Dermis microvascular lymphatic vessel endothelial cell (primary cell): Measurements from ENCODE around the gene FAM83D. TPM values are rescaled to one million over a fixed set of nuclear protein-coding genes. Genes with fewer than 3 reads are reported as not detected.

Experiments used
- DNase-seq, 2 donors: peaks; one replicate each; pipeline versions ENCODE4 v3.0.0 to v3.0.0-alpha.2; 2010; ENCODE audit warnings: low read depth in 2 of 2
- total RNA-seq: library from RNA; depleted of rRNA; stranded (reverse); fragments of >200 nt; gene quantifications from 2 replicates; pipeline ENCODE4 v1.2.1, GENCODE V29; 2014

Gene FAM83D
- total RNA-seq = 22.3 and 22.6 TPM in 2 replicates

- peak; percentile 97 to 99 for DNase-seq
Measured at GRCh38 chr20:38926142-38926933, at the start of gene FAM83D. FAM83D (plus strand) TSS chr20:38926417; CDS start chr20:38926443, 26 bp downstream.

DNA sequence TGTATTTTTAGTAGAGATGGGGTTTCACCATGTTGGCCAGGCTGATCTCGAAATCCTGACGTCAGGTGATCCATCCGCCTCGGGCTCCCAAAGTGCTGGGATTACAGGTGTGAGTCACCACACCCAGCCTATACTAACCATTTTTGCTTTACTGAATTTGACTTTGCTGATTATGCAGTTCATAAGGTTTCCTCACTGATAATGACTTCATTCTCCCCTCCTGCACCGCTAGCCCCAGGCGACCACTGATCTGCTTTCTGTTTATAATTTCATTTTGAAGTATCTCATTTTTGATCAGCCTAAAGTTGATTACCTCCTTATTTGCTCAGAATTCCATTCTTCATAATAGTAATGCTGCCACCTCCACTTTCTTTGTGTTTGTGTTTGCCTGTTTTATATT, 48.7 kb upstream of the FAM83D start:
- no peak for DNase-seq

GRCh38 chr20:38878866-38879265, 47.4 kb upstream of the FAM83D start:
- DNase-seq = peak in 1 of 2 donors; percentile 36

DNA sequence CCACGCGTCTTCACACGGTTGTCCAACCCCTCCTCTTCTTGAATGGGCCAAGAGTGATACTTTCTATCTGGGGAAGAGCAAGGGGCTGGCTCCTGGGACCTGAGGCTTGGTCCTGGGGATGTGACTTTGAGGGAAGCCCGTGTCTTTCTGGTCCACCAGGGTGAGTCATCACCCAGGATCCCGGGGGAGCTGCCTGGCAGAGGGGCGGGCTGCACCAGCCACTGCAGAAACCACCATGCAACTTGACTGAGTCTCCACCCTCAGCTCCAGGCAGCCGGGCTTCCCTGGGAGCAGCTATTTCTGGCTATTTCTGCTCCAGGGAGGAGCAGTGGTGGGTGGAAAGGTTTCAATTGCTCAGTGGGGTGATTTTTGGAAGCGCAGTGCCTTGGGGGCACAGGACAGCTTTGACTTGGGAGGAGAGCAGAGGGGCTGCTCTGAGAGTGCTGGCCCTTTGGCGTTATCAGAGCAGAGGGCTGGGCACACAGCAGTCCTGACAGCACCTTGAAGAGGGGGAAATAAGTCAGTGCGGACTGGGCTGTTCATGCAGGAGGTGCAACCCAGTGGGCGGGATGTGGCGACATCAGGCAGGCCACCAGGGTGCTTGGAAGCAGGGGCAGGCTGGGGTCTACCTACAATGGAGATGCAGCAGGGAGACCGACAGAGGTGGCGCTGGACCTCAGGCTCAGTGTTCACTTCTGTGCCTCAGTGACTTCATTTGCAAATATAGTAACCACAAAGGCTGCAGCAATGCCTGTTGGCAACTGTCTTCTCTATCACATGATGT, 45.1 kb upstream of the FAM83D start:
- no peak for DNase-seq

DNA sequence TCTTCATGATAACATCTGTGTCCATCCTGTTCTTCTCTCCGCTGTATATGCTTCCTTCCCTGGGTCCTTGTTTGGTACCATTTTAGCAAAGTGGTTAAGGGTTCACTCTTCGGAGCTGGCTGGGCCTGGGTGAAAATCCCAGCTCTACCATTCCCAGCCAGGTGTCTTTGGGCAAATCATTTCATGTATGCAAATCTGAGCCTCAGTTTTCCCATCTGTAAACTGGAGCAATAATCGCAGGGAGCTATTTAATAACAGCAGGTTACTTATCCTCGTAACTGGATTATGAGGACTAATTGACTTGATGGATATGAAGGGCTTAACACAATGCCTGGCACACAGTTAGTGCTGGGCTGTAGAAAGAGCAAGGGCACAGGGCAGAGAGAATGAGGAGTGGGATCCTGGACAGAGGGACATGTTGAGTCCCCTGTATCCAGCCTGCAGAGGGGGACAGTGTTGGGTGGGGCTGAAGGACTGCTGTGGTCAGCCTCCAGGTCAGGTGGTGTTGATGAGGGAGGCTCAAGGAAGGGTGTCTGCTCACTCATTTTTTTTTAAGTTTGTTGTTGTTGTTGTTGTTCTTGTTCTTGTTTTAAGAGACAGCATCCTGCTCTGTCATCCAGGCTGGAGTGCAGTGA, 44.3 kb upstream of the FAM83D start:
- DNase-seq = no peak

- DNase-seq = no peak
Measured at GRCh38 chr20:38882600-38882999, 43.6 kb upstream of the FAM83D start.

GRCh38 chr20:38883081-38883980, 42.9 kb upstream of the FAM83D start:
- peak in 1 of 2 donors; percentile 71 for DNase-seq

DNA sequence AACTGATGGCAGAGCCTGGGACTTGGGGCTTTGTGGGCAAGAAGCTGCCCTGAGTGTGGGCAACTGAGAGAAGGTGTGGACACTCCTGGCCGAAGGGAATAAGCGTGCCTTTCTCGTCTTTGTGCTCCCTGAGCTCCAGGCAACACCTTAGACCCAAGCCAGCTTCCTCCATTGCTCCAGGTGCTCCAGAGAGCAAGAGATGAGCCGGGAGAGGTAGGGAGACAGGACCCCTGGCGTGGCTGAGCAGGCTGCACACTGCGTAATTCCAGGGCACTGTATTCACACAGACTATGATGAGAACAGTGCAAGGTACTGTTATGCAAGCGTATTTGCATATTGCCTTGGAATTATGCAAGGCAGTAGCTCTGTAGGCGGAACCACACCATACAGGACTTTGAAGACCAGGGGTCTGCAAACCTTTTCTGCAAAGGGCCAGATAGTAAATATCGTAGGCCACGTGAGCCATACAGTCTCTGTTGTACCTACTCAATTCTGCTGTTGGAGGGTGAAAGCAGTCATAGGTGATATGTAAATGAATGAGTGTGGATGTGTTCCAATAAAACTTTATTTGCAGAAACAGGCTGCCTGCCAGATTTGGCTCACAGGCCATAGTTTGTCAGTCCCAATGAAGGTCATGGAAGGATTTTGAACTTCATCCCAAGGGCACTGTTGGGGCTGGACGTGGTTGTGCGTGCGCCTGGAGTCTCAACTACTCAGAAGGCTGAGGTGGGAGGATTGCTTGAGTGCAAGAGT, 42.1 kb upstream of the FAM83D start:
- DNase-seq = no peak

DNA sequence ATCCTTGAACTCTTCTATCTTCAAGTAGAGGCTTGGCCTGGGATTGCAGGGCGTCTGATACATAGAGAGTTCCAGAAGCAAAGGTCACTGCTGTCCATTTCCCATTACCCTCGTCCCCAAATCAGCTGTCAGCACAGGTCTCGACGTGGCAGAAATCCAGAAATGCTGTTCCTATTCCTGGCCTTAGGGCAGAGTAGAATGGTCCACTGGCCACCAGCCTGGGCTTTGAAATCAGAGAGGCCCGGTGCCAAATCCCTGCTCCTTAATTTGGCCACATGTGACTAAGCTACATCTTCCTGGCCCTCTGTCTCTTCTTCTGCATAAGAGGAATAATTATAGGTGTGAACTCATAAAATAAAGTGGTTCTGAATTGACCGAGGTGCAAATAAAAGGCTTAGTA, 40.9 kb upstream of the FAM83D start:
- no peak for DNase-seq

- no peak for DNase-seq
Measured at GRCh38 chr20:38888059-38888831, 38.0 kb upstream of the FAM83D start.

GRCh38 chr20:38889050-38889449, 37.2 kb upstream of the FAM83D start:
- no peak for DNase-seq

- no peak for DNase-seq
Measured at GRCh38 chr20:38889792-38890496, 36.3 kb upstream of the FAM83D start.

DNA sequence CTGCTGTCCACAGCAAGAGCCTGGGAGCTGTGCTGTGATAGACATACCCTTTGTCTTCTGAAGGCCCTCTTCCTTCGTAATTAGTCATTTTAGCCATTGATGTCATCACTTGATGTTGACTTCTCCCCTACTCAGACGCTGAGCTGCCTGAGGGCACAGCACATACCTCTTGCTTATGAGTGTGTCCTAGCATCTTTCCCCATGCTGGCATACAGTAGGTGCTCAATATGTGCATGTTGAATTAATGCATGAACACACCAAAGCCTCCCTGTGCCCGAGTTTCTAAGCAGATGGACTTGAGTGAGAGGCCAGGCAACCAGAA, 35.8 kb upstream of the FAM83D start:
- DNase-seq = no peak

DNA sequence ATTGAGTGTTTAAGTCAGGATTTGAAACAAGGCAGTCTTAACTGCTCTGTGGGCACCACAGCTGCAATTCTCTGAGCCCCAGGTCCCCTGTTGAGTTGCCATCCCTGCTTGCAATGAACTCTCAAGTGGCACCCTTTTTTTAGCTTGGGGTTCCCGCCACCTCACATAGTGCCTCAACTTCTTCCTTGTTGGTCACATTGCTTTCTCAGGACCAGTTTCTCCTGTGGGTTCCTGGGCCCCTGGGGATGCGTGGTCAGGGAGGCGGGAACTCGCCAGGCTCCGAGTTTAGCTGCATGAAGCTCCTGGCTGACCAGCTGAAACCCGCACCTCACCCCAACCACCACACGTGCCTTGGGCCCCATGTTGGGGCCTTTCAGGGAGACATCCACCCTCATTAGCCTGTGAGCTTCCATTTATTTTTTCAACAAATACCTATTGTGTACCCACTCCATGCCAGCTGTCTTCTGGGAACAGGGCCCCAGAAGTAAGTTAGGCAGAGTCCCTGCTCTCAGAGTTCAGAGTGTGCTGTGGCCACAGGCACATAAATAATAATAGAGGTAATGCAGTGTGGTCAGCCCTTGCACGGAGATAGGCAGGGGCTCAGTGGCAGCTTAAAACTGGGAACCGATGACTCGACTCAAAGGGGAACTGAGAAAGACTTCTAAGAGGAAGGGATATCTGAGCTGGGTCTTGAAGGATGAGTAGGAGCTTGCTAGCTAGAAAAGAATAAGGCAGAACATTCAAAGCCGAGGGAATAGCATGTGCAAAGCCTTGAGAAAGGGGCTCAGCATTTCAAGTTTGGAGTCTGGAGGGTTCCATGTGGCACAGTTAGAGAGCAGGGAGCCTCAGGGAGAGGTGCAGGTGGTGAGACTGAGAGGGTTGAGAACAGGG, 33.9 kb upstream of the FAM83D start:
- no peak for DNase-seq

DNA sequence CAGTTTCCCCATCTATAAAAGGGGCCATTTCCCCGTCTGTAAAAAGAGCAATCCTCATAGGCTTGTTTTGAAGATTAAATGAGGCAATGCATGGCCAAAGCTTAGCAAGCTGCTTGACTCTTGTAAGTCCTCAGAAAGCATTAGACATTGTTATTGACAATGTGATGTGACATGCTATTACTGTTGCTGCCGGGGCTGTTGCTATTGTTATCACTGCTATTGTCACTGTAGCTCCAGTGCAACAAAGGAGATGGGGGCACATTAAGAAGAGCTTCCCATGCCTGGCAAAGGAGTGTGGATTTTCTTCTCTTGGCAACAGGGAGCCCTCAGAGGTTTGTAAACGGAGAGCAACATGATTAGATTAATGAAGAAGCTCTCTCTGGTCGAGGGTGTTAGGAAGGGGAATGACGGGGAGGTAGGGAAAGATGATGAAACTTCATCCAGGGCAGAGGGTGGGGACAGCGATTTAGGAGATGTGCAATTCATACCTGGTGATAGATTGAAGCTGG, 33.1 kb upstream of the FAM83D start:
- DNase-seq = no peak

GRCh38 chr20:38893565-38894090, 32.6 kb upstream of the FAM83D start:
- DNase-seq = peak in 1 of 2 donors; percentile 63

DNA sequence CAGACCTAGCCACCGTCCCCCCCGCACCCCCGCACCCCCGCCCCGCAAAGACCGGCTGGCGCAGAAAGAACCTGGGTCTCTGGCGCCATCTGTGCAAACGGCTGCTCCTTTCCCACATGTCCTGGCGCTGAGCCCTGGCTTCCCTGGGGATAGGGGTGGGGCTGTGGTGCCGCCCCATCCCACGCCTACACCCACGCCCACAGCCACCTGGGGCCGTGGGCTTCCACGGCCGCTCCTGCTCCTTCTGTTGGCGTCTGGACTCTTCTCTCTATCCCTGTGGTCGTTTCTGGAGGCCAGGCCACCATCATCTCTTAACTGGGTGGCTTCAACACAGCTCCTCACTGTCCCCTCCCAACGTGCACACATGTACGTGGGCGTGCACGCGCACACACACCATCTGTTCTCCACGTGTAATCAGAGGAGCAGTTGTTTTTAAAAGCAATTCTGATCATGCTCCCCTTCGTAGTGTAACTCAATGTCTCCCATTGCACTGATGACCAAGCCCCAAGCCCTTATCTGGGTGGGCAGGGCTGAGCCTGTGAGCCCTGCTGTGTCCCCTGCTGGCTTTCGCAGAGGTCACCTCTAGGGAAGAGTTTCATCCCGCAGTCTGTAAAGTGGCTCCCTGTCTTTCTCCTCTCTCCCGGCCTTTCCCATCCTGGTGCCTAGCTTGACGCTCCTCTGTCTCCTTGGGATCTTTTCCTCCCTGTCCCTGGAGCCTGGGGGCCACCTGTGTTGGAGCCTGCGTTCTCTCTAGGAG, 31.9 kb upstream of the FAM83D start:
- no peak for DNase-seq
